NCI-H2107 treated with DMSO at 0.1 percent for 48 hours (cell line): Measurements from ENCODE around the gene BCDIN3D.

Experiments
- DNase-seq: peaks from one replicate; lab custom pipeline; 2025; ENCODE audit not compliant: unreplicated experiment; lab: John Stamatoyannopoulos, UW

The BCDIN3D gene

DNA sequence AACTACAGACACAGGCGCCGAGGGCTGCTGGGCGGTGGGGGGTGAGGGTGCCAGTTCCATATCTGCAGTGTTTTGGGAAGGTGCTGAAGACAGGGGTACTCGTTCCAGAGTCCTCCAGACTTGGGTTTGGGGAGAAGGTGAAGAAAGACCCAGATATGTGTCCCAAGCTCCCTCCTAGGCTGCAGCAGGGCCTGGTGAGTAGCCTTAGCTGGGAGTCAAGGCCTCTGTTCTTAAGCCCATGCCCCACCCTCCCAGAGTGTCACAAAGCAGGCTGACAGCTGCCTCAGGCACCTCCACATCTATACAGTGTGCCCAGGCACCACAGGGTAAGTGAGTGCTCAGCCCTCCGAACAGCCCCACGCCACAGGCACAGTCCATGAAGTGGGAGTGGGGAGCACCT lies 19.0 kb downstream of the BCDIN3D start:
- DNase-seq = no peak

- no peak for DNase-seq
Observed at GRCh38 chr12:49823350-49823749, 19.6 kb downstream of the BCDIN3D start.

- DNase-seq = no peak
Observed at GRCh38 chr12:49821373-49822287, 21.3 kb downstream of the BCDIN3D start.

GRCh38 chr12:49819786-49820185 lies 23.1 kb downstream of the BCDIN3D start:
- no peak for DNase-seq

DNA sequence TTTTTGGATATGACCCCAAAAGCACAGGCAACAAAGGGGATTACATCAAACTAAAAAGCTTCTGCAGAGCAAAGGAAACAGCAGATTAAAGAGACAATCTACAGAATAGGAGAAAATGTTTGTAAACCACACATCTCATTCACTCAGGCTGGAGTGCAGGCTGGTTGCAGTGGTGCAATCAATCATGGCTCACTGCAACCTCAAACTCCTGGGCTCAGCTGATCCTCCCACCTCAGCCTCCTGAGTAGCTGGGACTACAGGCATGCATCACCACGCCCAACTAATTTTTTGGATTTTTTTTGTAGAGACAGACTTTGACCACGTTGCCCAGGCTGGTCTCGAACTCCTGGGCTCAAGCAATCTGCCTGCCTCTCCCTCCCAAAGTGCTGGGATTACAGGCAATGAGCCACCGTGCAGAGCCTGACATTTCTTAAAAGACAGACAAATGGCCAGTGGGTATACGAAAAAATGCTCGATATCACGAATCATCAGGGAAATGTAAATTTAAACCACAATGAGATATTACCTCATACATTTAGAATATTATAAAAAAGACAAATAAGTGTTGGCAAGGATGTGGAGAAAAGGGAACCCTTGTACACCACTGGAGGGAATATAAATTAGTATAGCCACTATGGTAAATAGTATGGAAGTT lies 24.5 kb downstream of the BCDIN3D start:
- DNase-seq = no peak

DNA sequence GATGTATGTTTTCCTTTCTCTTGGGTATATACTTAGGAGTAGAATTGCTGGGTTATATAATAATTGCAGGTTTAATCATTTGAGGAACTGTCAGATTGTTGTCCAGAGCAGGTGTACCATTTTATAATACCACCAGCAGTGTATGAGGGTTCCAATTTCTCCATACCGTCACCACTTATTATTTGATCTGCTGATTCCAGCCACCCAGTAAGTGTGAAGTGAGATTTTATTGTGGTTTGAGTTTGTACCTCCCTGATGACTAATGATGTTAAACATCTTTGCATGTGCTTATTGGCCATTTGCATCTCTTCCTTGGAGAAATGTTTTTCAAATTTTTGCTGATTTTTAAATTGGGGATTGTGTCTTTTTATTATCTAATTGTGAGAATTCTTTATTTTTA lies 29.8 kb downstream of the BCDIN3D start:
- DNase-seq = peak; percentile 72

- DNase-seq = no peak
Observed at GRCh38 chr12:49811961-49812401, 30.9 kb downstream of the BCDIN3D start.

- no peak for DNase-seq
Observed at GRCh38 chr12:49811136-49811535, 31.8 kb downstream of the BCDIN3D start.

DNA sequence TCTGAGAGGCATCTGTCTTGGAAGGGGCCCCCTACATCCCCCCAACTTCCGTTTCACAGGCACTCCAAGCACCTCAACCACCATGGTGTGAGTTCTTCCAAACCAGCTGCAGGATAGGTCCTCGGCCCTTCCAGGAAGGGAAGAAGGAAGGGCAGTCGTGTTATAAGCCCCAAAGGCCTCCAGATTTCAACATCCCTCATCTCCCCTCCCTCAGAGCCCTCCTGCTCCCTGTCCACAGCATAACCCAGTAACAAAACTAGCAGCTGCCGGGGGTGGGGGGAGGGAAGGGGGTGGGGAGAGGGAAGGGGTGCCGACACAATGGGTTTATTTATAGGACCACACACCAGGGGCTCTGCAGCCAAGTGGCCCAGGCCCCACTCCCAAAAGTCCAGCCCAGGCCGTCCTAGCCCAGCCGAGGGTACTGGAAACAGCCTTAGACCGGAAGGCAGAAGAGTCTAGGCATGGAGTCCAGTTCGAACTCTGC lies 33.0 kb downstream of the BCDIN3D start:
- no peak for DNase-seq

- no peak for DNase-seq
Observed at GRCh38 chr12:49809381-49809905, 33.5 kb downstream of the BCDIN3D start.

DNA sequence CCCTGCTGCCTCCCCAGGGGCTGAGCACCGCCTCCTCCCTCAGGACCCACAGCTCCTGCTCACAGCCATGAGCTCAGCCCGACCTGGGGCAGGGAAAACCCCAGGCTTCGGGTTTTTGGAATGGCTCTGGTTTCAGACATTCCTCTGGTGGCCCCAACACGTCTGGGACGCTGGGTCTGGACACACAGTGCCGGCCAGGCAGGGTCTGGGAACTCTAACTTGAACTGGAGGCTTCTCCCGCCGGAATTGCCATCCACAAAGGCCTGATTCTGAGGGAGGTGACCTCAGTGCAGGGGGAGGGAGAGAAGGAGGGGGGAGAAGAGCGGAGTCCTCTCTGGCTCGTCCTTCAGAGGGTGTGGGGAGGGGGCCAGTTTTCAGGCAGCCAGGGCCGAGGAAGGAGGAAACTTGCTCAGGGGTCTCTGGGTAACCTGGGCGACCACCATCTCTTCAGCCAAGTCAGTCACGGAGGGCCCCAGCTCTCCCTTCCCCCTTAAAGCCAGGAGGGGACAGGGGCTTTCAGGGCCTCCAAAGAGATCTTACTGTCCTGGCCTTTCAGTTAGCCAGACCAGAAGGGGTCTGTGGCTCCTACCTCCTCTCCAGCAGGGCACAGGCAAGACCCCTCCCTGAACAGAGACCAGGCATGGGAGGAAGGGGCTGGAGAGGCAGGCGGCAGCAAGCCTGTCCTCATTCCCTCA lies 34.1 kb downstream of the BCDIN3D start:
- DNase-seq = no peak

DNA sequence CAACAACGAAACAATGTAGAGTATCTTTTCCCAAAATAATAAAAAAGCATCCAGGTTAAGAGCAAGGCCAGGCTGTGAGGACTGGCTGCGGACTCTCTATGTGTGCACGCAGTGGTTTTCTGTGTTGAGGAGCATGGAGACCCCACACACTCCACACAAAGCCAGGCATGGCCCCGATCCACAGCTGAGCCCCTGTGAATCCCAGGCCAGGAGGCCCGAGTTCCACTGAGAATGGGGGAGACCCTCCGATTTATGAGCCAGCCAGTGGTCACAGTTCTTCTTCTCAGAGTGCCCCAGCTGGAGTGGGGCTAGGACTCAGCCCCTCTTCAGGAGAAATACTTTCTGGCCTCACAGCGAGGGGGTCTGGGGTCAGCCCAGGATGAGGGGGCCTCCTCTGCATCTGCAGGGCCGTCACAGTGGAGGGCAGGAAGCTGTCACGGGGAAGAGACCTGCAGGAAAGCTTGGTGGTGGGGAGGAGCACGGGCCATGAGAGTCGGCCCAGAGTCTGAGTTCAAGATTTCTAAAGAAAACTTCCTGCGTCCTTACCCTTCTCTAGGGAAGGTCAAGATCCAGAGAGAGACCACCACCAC lies 34.8 kb downstream of the BCDIN3D start:
- DNase-seq = no peak

- DNase-seq = no peak
Observed at GRCh38 chr12:49806877-49807276, 36.0 kb downstream of the BCDIN3D start.

DNA sequence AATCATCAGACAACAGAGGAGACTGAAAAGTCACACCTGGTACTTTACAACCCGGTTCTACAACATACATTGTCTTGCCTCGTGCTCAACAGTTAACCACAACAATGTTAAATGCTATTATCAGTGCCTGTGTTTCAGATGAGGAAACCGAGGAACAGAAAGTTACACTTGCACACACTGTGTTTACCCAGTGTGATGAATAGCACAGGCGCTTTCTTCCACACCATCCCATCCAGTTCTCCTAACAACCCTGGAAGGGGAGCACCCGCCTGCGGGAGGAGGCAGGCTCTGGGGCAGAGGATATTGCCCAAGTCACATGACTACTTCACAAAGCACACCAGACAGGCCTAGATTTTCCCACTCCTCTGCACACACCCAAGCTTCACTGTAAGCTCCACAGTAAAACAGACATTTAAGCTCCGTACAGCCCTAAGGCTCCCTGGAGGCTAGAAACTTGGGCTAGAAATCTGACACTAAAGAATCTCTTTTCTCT lies 36.5 kb downstream of the BCDIN3D start:
- no peak for DNase-seq

- DNase-seq = no peak
Observed at GRCh38 chr12:49805409-49805808, 37.5 kb downstream of the BCDIN3D start.

DNA sequence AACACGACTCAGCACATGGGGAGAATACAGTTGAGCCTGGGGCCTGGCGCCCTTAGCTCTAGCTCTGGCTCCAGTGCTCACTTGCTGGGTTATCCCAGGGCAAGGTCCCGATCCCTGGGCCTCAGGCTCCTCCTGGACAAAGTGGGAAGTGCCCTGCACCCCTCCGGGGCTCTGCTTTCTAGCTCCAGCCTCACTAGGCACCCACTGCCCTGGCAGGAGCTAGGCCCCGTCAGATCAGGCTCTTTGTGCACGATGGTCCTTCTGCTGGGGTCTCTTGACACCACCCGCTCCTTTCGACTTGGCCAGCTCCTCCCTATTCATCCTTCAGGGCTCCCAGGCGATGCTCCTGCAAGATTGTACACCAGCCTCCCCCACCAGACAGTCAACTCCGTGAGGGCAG lies 38.1 kb downstream of the BCDIN3D start:
- DNase-seq = no peak

- no peak for DNase-seq
Observed at GRCh38 chr12:49803693-49804450, 39.0 kb downstream of the BCDIN3D start.

DNA sequence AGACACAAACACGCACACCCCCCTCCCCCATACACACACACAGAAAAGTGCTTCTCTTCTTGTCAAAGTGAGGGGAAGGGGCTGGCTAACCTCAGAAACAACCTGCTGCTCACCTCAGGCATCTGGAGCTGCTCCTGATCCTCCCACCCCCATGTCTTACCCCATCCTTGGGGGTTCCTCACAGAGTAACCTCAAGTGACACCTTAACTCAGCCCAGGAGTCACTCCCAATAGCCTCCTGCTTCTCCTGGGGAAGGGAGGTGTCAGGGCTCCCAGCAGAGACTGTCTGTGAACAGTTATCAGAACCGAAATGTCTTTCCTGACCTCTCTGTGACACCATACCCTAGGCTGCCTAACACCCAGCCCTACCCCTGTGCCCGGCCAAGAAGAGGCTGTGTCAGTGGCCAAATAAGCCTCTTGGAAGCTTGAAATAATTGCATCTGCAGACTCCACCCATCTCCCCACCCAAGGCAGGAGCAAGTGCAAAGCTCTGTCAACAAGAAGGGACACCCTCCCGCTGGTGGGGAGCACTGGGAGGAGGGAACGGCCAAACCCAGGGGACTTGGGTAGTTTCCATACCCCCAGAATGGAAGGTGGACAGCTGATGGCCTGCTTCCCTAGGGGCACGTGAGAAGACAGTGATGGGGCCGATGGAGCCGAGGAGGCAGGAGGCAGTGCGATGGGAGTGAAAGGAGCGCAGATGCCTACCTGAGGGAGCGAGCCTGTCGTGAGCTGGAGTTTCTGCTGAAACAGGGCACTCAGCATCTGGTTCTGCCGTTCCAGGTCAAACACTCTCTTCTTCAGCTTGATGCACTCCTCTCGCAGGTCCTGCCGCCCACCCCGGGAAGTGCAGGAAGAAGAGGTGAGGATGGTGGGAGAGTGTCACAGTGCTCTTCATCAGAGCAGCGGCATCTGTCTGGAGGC lies 41.5 kb downstream of the BCDIN3D start:
- no peak for DNase-seq
